SK-N-MC (cell line): ENCODE data around the gene PVALEF.

Source experiments
- DNase-seq: peaks from one replicate; pipeline ENCODE4 v3.0.0-alpha.2; 2011; ENCODE audit warnings: low read depth, low spot score
- H3K27ac ChIP-seq: fragments of 200-600 bp; sonication (generic); 2 replicates; pipeline ENCODE4 v1.5.1; 2016; ENCODE audit warnings: mixed run types
- H3K36me3 ChIP-seq: fragments of 200-600 bp; sonication (generic); 2 replicates; pipeline ENCODE4 v1.6.1; 2017; ENCODE audit warnings: antibody characterized with exemption, low read length, mixed read lengths; ENCODE audit not compliant: insufficient read depth
- H3K4me3 ChIP-seq: fragments of 200-600 bp; sonication (generic); 2 replicates; pipeline ENCODE4 v1.5.1; 2016
- H3K9ac ChIP-seq: fragments of 200-600 bp; sonication (generic); 2 replicates; pipeline ENCODE4 v1.8.0; 2017; ENCODE audit warnings: mixed run types, mixed read lengths; ENCODE audit not compliant: insufficient read length
- H3K9me3 ChIP-seq: fragments of 200-600 bp; sonication (generic); 2 replicates; pipeline ENCODE4 v1.6.1; 2017; ENCODE audit warnings: low read depth, mild to moderate bottlenecking, antibody characterized with exemption, low read length, moderate library complexity, mixed read lengths
- EZH2 ChIP-seq: fragments of 200-600 bp; sonication (generic); IDR thresholded peaks from one replicate; pipeline ENCODE4 v1.6.1; 2017; ENCODE audit warnings: antibody characterized with exemption
- FOXP2 ChIP-seq: optimal IDR thresholded peaks from 2 replicates; pipeline ENCODE3; 2011; ENCODE audit warnings: mild to moderate bottlenecking, moderate library complexity; ENCODE audit not compliant: insufficient read depth; ENCODE audit errors: extremely low read length, control extremely low read depth
- POLR2AphosphoS5 ChIP-seq: IDR thresholded peaks from 2 replicates; pipeline ENCODE4 v1.6.1; 2012; ENCODE audit warnings: mild to moderate bottlenecking, low read depth, low read length, borderline replicate concordance

Gene PVALEF

GRCh38 chr17:81194941-81195901 is 29.9 kb downstream of the PVALEF start:
- no peak for DNase-seq
- Histone ChIP-seq H3K4me3 (no peak overlapping the region), H3K9me3 (no peaks in the 10 kb centered on the region), H3K9ac (no peak overlapping the region), H3K27ac (no peak overlapping the region), H3K36me3 (no peaks in the 10 kb centered on the region)
- TF ChIP-seq POLR2AphosphoS5 (no peak), FOXP2 (no peak), EZH2 (no peak)

- Histone ChIP-seq H3K27ac (no peak overlapping the region), H3K9ac (no peak overlapping the region), H3K9me3 (no peaks in the 10 kb centered on the region), H3K36me3 (no peaks in the 10 kb centered on the region), H3K4me3 (no peak overlapping the region)
- no peak for DNase-seq
- TF ChIP-seq POLR2AphosphoS5 (no peak), EZH2 (no peak), FOXP2 (no peak)
Measured at GRCh38 chr17:81195941-81196495, 30.7 kb downstream of the PVALEF start.

DNA sequence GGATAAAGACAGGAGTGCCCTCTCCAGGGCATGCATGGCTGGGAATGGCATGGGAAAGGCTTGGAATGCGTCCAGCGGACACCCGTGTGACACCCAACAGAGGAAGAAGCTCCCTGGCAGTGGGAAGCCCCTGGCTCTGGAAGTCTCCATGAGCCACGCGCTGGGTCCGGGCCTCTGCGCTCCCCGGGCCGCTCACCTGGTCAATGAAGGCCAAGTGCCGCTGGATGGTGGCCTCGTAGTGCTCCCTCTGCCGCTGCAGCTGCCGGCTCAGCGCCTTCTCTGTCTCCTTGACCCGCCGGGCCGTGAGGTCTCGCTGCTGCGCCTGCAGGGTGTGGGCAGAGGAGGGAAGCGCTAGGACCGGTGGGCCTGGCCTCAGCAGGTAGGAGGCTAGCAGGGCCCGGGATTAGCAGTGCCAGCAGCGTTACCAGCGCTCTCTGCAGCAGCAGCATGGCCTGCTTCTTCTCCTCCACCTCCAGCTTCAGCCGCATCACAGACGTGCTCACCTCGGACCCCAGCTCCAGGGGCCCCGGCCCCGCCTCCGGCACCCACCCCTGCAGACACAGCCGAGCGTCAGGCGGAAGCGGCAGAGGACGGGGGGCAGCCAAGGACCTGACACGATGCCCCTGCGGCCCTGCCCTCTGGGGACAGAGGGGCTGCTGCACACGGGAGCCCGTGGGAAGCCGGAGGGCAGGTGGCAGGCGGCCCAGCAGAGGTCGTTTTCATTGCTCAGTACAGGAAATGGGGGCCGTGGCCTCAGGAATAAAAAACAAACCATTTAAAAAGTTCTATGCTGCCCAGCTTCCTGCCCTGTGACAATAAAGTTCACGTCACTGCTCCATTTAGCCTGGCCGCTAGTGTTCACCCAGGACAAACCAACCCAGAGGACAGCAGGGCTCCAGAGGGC is 31.4 kb downstream of the PVALEF start:
- Histone ChIP-seq H3K9ac (no peak overlapping the region), H3K36me3 (no peaks in the 10 kb centered on the region), H3K4me3 (no peak overlapping the region), H3K27ac (no peak overlapping the region), H3K9me3 (no peaks in the 10 kb centered on the region)
- no peak for DNase-seq
- no peak for TF ChIP-seq FOXP2
- TF ChIP-seq POLR2AphosphoS5, result no peak
- TF ChIP-seq EZH2, result no peak

- Histone ChIP-seq H3K4me3 (no peak overlapping the region), H3K9me3 (no peaks in the 10 kb centered on the region), H3K9ac (no peak overlapping the region), H3K36me3 (no peaks in the 10 kb centered on the region), H3K27ac (no peak overlapping the region)
- no peak for DNase-seq
- no peak for TF ChIP-seq FOXP2
- no peak for TF ChIP-seq POLR2AphosphoS5
- no peak for TF ChIP-seq EZH2
Measured at GRCh38 chr17:81197409-81197795, 32.1 kb downstream of the PVALEF start.

- Histone ChIP-seq H3K36me3 (no peaks in the 10 kb centered on the region), H3K4me3 (no peak overlapping the region), H3K9me3 (no peaks in the 10 kb centered on the region), H3K27ac (no peak overlapping the region), H3K9ac (no peak overlapping the region)
- DNase-seq, result no peak
- no peak for TF ChIP-seq POLR2AphosphoS5
- TF ChIP-seq EZH2, result no peak
- no peak for TF ChIP-seq FOXP2
Measured at GRCh38 chr17:81197831-81198490, 32.7 kb downstream of the PVALEF start.

DNA sequence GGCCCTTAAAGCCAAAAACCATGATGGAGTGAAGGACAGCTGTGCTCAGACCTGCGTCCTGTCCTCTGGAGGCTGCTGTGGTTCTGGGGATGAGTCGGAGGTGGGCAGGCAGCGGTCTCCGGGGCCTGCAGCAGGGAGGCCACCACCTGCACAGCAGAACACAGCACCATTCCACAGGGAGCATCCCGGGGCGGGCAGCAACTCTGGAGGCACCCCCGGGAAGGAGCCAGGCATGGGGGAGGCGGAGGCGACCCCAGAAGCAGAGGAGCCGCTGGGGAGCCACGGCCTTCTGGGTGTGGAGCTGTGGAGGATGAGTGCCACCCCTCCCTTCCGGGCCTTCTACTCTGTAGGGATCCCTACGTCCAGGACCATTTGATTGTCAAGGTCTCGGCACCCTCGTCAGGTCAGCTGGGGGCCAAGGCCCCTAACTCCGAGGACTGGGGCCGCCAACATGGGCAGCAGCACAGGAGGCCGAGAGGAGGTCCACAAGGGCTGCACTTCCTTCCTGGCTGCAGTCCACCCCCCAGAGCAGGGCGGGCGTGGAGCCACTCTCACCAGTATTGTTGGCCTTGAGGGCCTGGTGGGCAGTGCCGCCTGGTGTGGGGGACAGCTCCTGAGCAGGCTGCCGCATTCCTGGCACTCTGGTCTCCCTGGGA is 33.6 kb downstream of the PVALEF start:
- Histone ChIP-seq H3K4me3 (no peak overlapping the region), H3K27ac (no peak overlapping the region), H3K36me3 (no peaks in the 10 kb centered on the region), H3K9me3 (no peaks in the 10 kb centered on the region), H3K9ac (no peak overlapping the region)
- no peak for DNase-seq
- TF ChIP-seq FOXP2, result no peak
- no peak for TF ChIP-seq EZH2
- TF ChIP-seq POLR2AphosphoS5, result no peak

DNA sequence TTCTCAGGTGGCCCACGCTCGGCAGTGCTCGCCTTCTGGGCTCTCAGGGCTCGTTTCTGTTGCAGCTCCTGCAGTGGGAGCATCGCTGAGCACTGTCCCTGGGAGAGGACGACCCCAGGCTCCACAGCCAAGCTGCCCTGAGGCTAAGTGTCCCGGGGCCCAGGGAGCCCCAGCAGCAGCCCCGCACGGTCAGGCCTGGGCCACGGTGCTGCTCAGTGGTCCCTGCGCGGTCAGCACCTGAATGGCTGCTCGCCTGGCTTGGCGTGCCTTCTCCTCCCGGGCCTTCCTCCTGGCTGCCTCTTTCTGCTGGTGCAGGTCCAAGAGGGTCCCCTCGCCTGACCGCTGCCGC is 34.1 kb downstream of the PVALEF start:
- H3K27ac ChIP-seq, result no peak overlapping the region
- H3K9me3 ChIP-seq, result no peaks in the 10 kb centered on the region
- no peak for DNase-seq
- no peaks in the 10 kb centered on the region for H3K36me3 ChIP-seq
- no peak overlapping the region for H3K9ac ChIP-seq
- no peak overlapping the region for H3K4me3 ChIP-seq
- no peak for TF ChIP-seq EZH2
- TF ChIP-seq FOXP2, result no peak
- TF ChIP-seq POLR2AphosphoS5, result no peak
